H9 (cell line): ENCODE results near the gene HTR3A. TPM values are rescaled to one million over a fixed set of nuclear protein-coding genes. Genes with fewer than 3 reads are reported as not detected.

Experiments used
- DNase-seq: peaks from one replicate; pipeline ENCODE4 v3.0.0-alpha.2; 2017
- H2AFZ ChIP-seq: one replicate; pipeline ENCODE4 v1.6.1; 2013; ENCODE audit warnings: mild to moderate bottlenecking, low read length, control low read depth, moderate library complexity
- H2AK5ac ChIP-seq: 2 replicates; pipeline ENCODE4 v1.6.1; 2013; ENCODE audit warnings: low read length, control low read depth, mixed read lengths; ENCODE audit not compliant: insufficient read length
- H2BK120ac ChIP-seq: one replicate; pipeline ENCODE4 v1.6.1; 2013; ENCODE audit warnings: low read depth, mild to moderate bottlenecking, low read length, control low read depth, inconsistent platforms; ENCODE audit not compliant: poor library complexity, severe bottlenecking
- H2BK12ac ChIP-seq: 2 replicates; pipeline ENCODE4 v1.6.1; 2013; ENCODE audit warnings: low read length, control low read depth, mixed read lengths, low read depth; ENCODE audit not compliant: insufficient read length
- H2BK15ac ChIP-seq: 2 replicates; pipeline ENCODE4 v1.6.1; 2013; ENCODE audit warnings: low read depth, low read length, control low read depth
- H2BK20ac ChIP-seq: one replicate; pipeline ENCODE4 v1.6.1; 2013; ENCODE audit warnings: low read depth, mild to moderate bottlenecking, low read length, control low read depth, inconsistent platforms; ENCODE audit not compliant: poor library complexity, severe bottlenecking
- H2BK5ac ChIP-seq: 2 replicates; pipeline ENCODE4 v1.6.1; 2013; ENCODE audit warnings: low read length, control low read depth, mixed read lengths; ENCODE audit not compliant: insufficient read length
- H3K14ac ChIP-seq: 2 replicates; pipeline ENCODE4 v1.6.1; 2013; ENCODE audit warnings: low read length, control low read depth; ENCODE audit not compliant: insufficient read depth
- H3K18ac ChIP-seq: 2 replicates; pipeline ENCODE4 v1.6.1; 2013; ENCODE audit warnings: low read depth, mild to moderate bottlenecking, mixed read lengths, low read length, control low read depth; ENCODE audit not compliant: insufficient read length
- H3K23ac ChIP-seq: 2 replicates; pipeline ENCODE4 v1.6.1; 2013; ENCODE audit warnings: low read length, control low read depth, mixed read lengths, low read depth; ENCODE audit not compliant: insufficient read length
- H3K23me2 ChIP-seq: 2 replicates; pipeline ENCODE4 v1.6.1; 2013; ENCODE audit warnings: low read depth, mild to moderate bottlenecking, mixed read lengths, low read length, control low read depth; ENCODE audit not compliant: insufficient read length, poor library complexity, severe bottlenecking
- H3K27ac ChIP-seq: 2 replicates; pipeline ENCODE4 v1.5.1; 2013; ENCODE audit warnings: low read length, control low read depth, mixed read lengths, low read depth; ENCODE audit not compliant: insufficient read length
- H3K27me3 ChIP-seq: 2 replicates; pipeline ENCODE4 v1.6.1; 2013; ENCODE audit warnings: low read length, control low read depth, inconsistent platforms; ENCODE audit not compliant: insufficient read depth
- H3K4ac ChIP-seq: 2 replicates; pipeline ENCODE4 v1.6.1; 2013; ENCODE audit warnings: low read depth, mild to moderate bottlenecking, control low read depth, inconsistent platforms, low read length, moderate library complexity
- H3K4me1 ChIP-seq: 2 replicates; pipeline ENCODE4 v1.6.1; 2013; ENCODE audit warnings: low read length, control low read depth, inconsistent platforms; ENCODE audit not compliant: insufficient read depth
- H3K4me2 ChIP-seq: 2 replicates; pipeline ENCODE4 v1.6.1; 2013; ENCODE audit warnings: low read length, control low read depth, mixed read lengths; ENCODE audit not compliant: insufficient read length, insufficient read depth
- H3K56ac ChIP-seq: 2 replicates; pipeline ENCODE4 v1.6.1; 2013; ENCODE audit warnings: low read depth, mild to moderate bottlenecking, mixed read lengths, low read length, control low read depth; ENCODE audit not compliant: insufficient read length
- H3K79me1 ChIP-seq: 2 replicates; pipeline ENCODE4 v1.6.1; 2013; ENCODE audit warnings: low read depth, mild to moderate bottlenecking, moderate library complexity, low read length, control low read depth, inconsistent platforms; ENCODE audit not compliant: insufficient read depth, poor library complexity, severe bottlenecking
- H3K79me2 ChIP-seq: 2 replicates; pipeline ENCODE4 v1.6.1; 2013; ENCODE audit warnings: low read length, control low read depth, inconsistent platforms; ENCODE audit not compliant: insufficient read depth
- H3K9ac ChIP-seq: 2 replicates; pipeline ENCODE4 v1.6.1; 2013; ENCODE audit warnings: low read length, control low read depth, mixed read lengths; ENCODE audit not compliant: insufficient read length; ENCODE audit errors: extremely low read depth
- H3K9me3 ChIP-seq: one replicate; pipeline ENCODE4 v1.6.1; 2013; ENCODE audit warnings: low read depth, low read length, inconsistent platforms; ENCODE audit not compliant: control insufficient read depth
- H3T11ph ChIP-seq: one replicate; pipeline ENCODE4 v1.6.1; 2013; ENCODE audit warnings: mild to moderate bottlenecking, low read length, control low read depth, inconsistent platforms
- H4K20me1 ChIP-seq: one replicate; pipeline ENCODE4 v1.6.1; 2013; ENCODE audit not compliant: control insufficient read depth, insufficient read length, insufficient read depth
- H4K5ac ChIP-seq: 2 replicates; pipeline ENCODE4 v1.6.1; 2013; ENCODE audit warnings: low read depth, mild to moderate bottlenecking, mixed read lengths, low read length, control low read depth; ENCODE audit not compliant: insufficient read length
- H4K8ac ChIP-seq: replicated peaks from 2 replicates; pipeline ENCODE4 v1.6.1; 2013; ENCODE audit warnings: low read length, control low read depth, mixed read lengths, low read depth; ENCODE audit not compliant: insufficient read length
- H4K91ac ChIP-seq: 2 replicates; pipeline ENCODE4 v1.6.1; 2013; ENCODE audit warnings: low read depth, mild to moderate bottlenecking, moderate library complexity, mixed read lengths, low read length, control low read depth; ENCODE audit not compliant: insufficient read length
- H3K27ac Mint-ChIP-seq, 3 experiments: 2 replicates in 2 of 3; 3 replicates in 1 of 3; pipeline ENCODE4 v1.8.0; 2020 to 2021; ENCODE audit warnings: mixed read lengths in 3 of 3, mild to moderate bottlenecking in 1 of 3, moderate library complexity in 1 of 3
- H3K27me3 Mint-ChIP-seq: 2 replicates; pipeline ENCODE4 v1.8.0; 2021; ENCODE audit warnings: low read depth, mild to moderate bottlenecking, moderate library complexity, mixed read lengths
- H3K36me3 Mint-ChIP-seq, 3 experiments: 2 replicates in 2 of 3; 3 replicates in 1 of 3; pipeline ENCODE4 v1.8.0; 2020 to 2021; ENCODE audit warnings: low read depth in 3 of 3, mixed read lengths in 3 of 3; ENCODE audit not compliant: insufficient read depth in 1 of 3
- H3K4me1 Mint-ChIP-seq, 2 experiments: 2 replicates each; pipeline ENCODE4 v1.8.0; 2020; ENCODE audit warnings: mixed read lengths in 2 of 2
- H3K4me3 Mint-ChIP-seq, 2 experiments: 2 replicates in 1 of 2; 3 replicates in 1 of 2; pipeline ENCODE4 v1.8.0; 2020 to 2021; ENCODE audit warnings: mild to moderate bottlenecking in 2 of 2, mixed read lengths in 2 of 2, moderate library complexity in 1 of 2
- H3K9me3 Mint-ChIP-seq, 2 experiments: 2 replicates in 1 of 2; 3 replicates in 1 of 2; pipeline ENCODE4 v1.8.0; 2020; ENCODE audit warnings: mild to moderate bottlenecking in 2 of 2, mixed read lengths in 2 of 2, moderate library complexity in 1 of 2
- CTCF ChIP-seq: fragments of 200-600 bp; sonication (generic); conservative IDR thresholded peaks from 3 replicates; pipeline ENCODE4 v1.8.0; 2021; ENCODE audit warnings: antibody characterized with exemption, mild to moderate bottlenecking
- WGBS: extraction: QIAGEN DNeasy Blood & Tissue Kit; methylation state at CpG from one replicate; pipeline ENCODE4 v1.1.7; 2013; ENCODE audit warnings: missing lambda C conversion rate, low lambda C conversion rate, mixed read lengths; ENCODE audit not compliant: insufficient read length; ENCODE audit errors: extremely low coverage; 5-methylcytosine and 5-hydroxymethylcytosine counted together
- total RNA-seq: library from RNA; stranded (reverse); gene quantifications from 2 replicates; pipeline ENCODE4 v1.2.1, GENCODE V29; 2021

The HTR3A gene
- total RNA-seq, 1 experiment from 2014 or later = 4.1 TPM

GRCh38 chr11:113967361-113967760 is 7.5 kb upstream of the HTR3A start:
- Histone ChIP-seq H4K20me1 (no peaks in the 10 kb centered on the region), H3K4ac (no peak overlapping the region), H2AK5ac (no peak overlapping the region), H3K14ac (no peak overlapping the region), H3K27ac (no peak overlapping the region), H3K23ac (no peak overlapping the region), H4K8ac (no peak overlapping the region), H3K56ac (no peak overlapping the region), H2AFZ (no peak overlapping the region), H3K9ac (no peak overlapping the region), H2BK15ac (no peak overlapping the region), H4K5ac (no peak overlapping the region), H3K4me2 (no peak overlapping the region), H3K4me1 (no peaks in the 10 kb centered on the region; the same call in 1 of the 2 replicates), H2BK20ac (no peak overlapping the region), H2BK120ac (no peak overlapping the region), H3K79me1 (no peaks in the 10 kb centered on the region), H2BK12ac (no peak overlapping the region), H3K23me2 (no peaks in the 10 kb centered on the region), H3K79me2 (no peaks in the 10 kb centered on the region), H3T11ph (no peak overlapping the region), H3K18ac (no peak overlapping the region), H2BK5ac (no peak overlapping the region), H4K91ac (no peak overlapping the region), H3K27me3 (no peaks in the 10 kb centered on the region), H3K9me3 (no peaks in the 10 kb centered on the region)
- WGBS = no CpG with 5 or more reads among the region's 1 CpG
- no peak for DNase-seq
- H3K9me3 Mint-ChIP-seq = no peaks in the 10 kb centered on the region; a peak in 1 of 5 replicates
- H3K36me3 Mint-ChIP-seq = no peaks in the 10 kb centered on the region
- H3K27ac Mint-ChIP-seq = no peak overlapping the region
- no peak for TF ChIP-seq CTCF
- peaks cover 19% of the 10 kb centered on the region for H3K27me3 Mint-ChIP-seq
- no peak overlapping the region for H3K4me3 Mint-ChIP-seq
- H3K4me1 Mint-ChIP-seq = peaks cover 11 to 18% of the 10 kb centered on the region in 2 experiments
